Spleen (tissue), 11 donors: ENCODE data around the gene OSGIN1. TPM values are rescaled to one million over a fixed set of nuclear protein-coding genes. Genes with fewer than 3 reads are reported as not detected.

Experiments used
- DNase-seq: peaks from one replicate; pipeline ENCODE4 v3.0.0-alpha.2; 2020
- H3K27ac ChIP-seq, 8 donors: fragments of 200-600 bp; sonication (generic) in 7 of 8; 1 replicate in 4 of 8; 2 replicates in 4 of 8; pipeline versions ENCODE4 v1.5.0 to v1.8.0; 2016 to 2021; ENCODE audit warnings: inconsistent platforms in 4 of 8, mild to moderate bottlenecking in 4 of 8, moderate library complexity in 1 of 8
- H3K27me3 ChIP-seq, 7 donors: fragments of 200-600 bp; sonication (generic) in 6 of 7; replicated peaks in 1 of 7; 1 replicate in 4 of 7; 2 replicates in 3 of 7; pipeline versions ENCODE4 v1.5.0 to v1.8.0; 2016 to 2021; ENCODE audit warnings: inconsistent platforms in 3 of 7, mild to moderate bottlenecking in 1 of 7
- H3K36me3 ChIP-seq, 6 donors: fragments of 200-600 bp; sonication (generic) in 5 of 6; 1 replicate in 4 of 6; 2 replicates in 2 of 6; pipeline versions ENCODE4 v1.5.0 to v1.8.0; 2016 to 2021; ENCODE audit warnings: inconsistent platforms in 2 of 6
- H3K4me1 ChIP-seq, 6 donors: fragments of 200-600 bp; sonication (generic) in 5 of 6; 1 replicate in 3 of 6; 2 replicates in 3 of 6; pipeline versions ENCODE4 v1.5.0 to v1.8.0; 2016 to 2021; ENCODE audit warnings: inconsistent platforms in 3 of 6
- H3K4me3 ChIP-seq, 8 donors: fragments of 200-600 bp; sonication (generic) in 7 of 8; 1 replicate in 4 of 8; 2 replicates in 4 of 8; pipeline versions ENCODE4 v1.5.0 to v1.8.0; 2016 to 2021; ENCODE audit warnings: inconsistent platforms in 4 of 8, mild to moderate bottlenecking in 4 of 8, moderate library complexity in 2 of 8
- H3K9me3 ChIP-seq, 8 donors: fragments of 200-600 bp; sonication (generic) in 7 of 8; 1 replicate in 4 of 8; 2 replicates in 4 of 8; pipeline versions ENCODE4 v1.5.0 to v1.8.0; 2016 to 2021; ENCODE audit warnings: inconsistent platforms in 4 of 8
- POLR2A ChIP-seq, 3 donors: fragments of 450-650 bp; IDR thresholded peaks; one replicate each; pipeline ENCODE4 v1.5.1; 2017; ENCODE audit warnings: antibody characterized with exemption in 3 of 3, mild to moderate bottlenecking in 1 of 3
- POLR2AphosphoS5 ChIP-seq, 3 donors: sonication (generic); formaldehyde crosslinking; IDR thresholded peaks; one replicate each; pipeline ENCODE4 v1.5.1; 2017; ENCODE audit warnings: antibody characterized with exemption in 3 of 3
- WGBS, 5 donors: extraction: QIAGEN DNeasy Blood & Tissue Kit in 3 of 5; methylation state at CpG; one replicate each; pipeline versions ENCODE4 v1.1.5 to v1.1.7; 2013 to 2018; 5-methylcytosine and 5-hydroxymethylcytosine counted together
- intact Hi-C: fragments of 100-400 bp; cut with DNase I; formaldehyde crosslinking; loops from one replicate; pipeline ENCODE4 v1.15.0; 2023; ENCODE audit warnings: low total_unique reads
- polyA plus RNA-seq, 3 donors: library from polyadenylated mRNA; stranded (reverse); fragments of 200-250 nt; gene quantifications; one replicate each; pipeline ENCODE4 v1.2.1, GENCODE V29; 2013
- total RNA-seq, 7 donors: library from RNA; depleted of rRNA in 3 of 7; stranded (reverse); fragments of >200 nt in 3 of 7; fragmentation: NEBNext Ultra II Directional in 4 of 7; extraction: Animal tissue kit (Norgen Biotek cat#: 25700) in 4 of 7; gene quantifications; one replicate each; pipeline versions ENCODE4 v1.1.0 to v1.2.1, GENCODE V29; 2016 to 2021
- TF ChIP-seq, protein P1 (sequence below), 11 experiments: fragments of 200-600 bp in 7 of 11; fragments of 450-650 bp in 4 of 11; sonication (generic) in 4 of 11; IDR thresholded peaks in 8 of 11; conservative IDR thresholded peaks in 3 of 11; 1 replicate in 7 of 11; 2 replicates in 4 of 11; pipeline versions ENCODE4 v1.4.0 to v1.8.0; 2016 to 2021; ENCODE audit warnings: antibody characterized with exemption in 11 of 11, inconsistent platforms in 4 of 11, mild to moderate bottlenecking in 1 of 11
- donor health status: healthy with polysubstance abuse.
- donor health status: DM: no; HTN: no; CAD: no; lungs with moderate emphysema.
- donor health status: DM: no; HTN: no; CAD: no.
- donor health status: Bipolar disorder and iron deficiency.
- donor health status: healthy.
- donor health status: DM: no; HTN: no; CAD: no.
- donor health status: DM: yes; HTN: yes; CAD: no.

OSGIN1 gene
- total and polyA plus RNA-seq, 10 donors, result 2.3 to 13.5 (median 9.0) TPM

DNA sequence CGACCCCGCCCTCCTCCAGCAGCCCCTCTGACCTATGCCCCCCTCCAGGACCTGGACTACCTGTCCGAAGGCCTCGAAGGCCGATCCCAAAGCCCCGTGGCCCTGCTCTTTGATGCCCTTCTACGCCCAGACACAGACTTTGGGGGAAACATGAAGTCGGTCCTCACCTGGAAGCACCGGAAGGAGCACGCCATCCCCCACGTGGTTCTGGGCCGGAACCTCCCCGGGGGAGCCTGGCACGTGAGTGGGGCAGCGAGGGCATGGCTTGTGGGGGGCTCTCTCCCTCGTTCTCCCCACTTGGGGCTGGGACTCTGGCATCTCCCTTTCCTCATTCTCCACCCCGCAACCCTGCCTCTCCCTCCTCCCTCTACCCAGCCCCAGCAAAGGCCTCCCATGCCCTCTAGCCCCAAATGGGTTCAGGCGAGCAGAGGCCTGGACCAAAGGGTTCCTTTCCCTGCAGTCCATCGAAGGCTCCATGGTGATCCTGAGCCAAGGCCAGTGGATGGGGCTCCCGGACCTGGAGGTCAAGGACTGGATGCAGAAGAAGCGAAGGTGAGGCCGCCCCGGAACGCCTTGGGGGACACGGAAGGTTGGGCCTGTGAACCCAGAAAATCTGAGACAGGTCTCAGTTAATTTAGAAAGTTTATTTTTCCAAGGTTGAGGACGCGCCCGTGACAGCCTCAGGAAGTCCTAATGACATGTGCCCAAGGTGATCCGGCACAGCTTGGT is 7.6 kb downstream of the OSGIN1 start:
- Histone ChIP-seq H3K4me1 (peaks cover 0 to 22% (median 11%) of the 10 kb centered on the region in 6 donors), H3K9me3 (no peaks in the 10 kb centered on the region), H3K27ac (no peak overlapping the region), H3K4me3 (no peak overlapping the region), H3K36me3 (peaks cover 0 to 84% (median 23%) of the 10 kb centered on the region in 6 donors), H3K27me3 (peaks cover 0 to 9% (median 0%) of the 10 kb centered on the region in 7 donors)
- WGBS, 5 donors, result 84 to 90% (median 86%) methylated on average over 24 to 29 of the region's 29 CpGs
- intact Hi-C loops, result no loop called here
- DNase-seq, result no peak
- TF ChIP-seq POLR2A (IDR thresholded peaks at IDR 0.05) (no peak), POLR2AphosphoS5 (IDR thresholded peaks at IDR 0.05) (no peak)
- TF ChIP-seq, protein P1, sequence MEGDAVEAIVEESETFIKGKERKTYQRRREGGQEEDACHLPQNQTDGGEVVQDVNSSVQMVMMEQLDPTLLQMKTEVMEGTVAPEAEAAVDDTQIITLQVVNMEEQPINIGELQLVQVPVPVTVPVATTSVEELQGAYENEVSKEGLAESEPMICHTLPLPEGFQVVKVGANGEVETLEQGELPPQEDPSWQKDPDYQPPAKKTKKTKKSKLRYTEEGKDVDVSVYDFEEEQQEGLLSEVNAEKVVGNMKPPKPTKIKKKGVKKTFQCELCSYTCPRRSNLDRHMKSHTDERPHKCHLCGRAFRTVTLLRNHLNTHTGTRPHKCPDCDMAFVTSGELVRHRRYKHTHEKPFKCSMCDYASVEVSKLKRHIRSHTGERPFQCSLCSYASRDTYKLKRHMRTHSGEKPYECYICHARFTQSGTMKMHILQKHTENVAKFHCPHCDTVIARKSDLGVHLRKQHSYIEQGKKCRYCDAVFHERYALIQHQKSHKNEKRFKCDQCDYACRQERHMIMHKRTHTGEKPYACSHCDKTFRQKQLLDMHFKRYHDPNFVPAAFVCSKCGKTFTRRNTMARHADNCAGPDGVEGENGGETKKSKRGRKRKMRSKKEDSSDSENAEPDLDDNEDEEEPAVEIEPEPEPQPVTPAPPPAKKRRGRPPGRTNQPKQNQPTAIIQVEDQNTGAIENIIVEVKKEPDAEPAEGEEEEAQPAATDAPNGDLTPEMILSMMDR (IDR thresholded peaks at IDR 0.05 in 8 of 11, conservative IDR thresholded peaks at IDR 0.05 in 3 of 11), result no peak

DNA sequence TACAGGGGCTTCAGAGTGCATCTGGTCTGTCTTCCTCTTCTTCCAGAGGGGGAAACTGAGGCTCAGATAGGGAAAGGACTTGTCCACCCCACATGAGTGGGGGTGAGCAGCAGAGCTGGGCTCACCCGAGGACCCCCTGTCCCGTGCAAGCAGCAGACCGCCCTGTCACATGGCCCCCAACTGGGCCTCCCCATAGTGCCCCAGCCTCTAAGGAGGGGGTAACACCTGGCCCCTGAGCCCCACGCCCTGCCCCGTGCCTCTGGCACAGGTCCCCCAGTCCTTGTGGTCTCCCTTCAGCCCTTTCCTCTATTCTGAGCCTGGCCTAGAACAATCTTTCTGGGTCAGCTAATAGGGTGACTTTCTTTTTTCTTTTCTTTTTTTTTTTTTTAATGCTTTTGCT is 8.6 kb downstream of the OSGIN1 start:
- H3K4me3 ChIP-seq, result no peak overlapping the region
- no peak overlapping the region for H3K27ac ChIP-seq
- no peak for DNase-seq
- intact Hi-C loops, result no loop called here
- H3K27me3 ChIP-seq, result peaks cover 0 to 1% (median 0%) of the 10 kb centered on the region in 7 donors
- peaks cover 0 to 13% (median 5%) of the 10 kb centered on the region in 6 donors for H3K4me1 ChIP-seq
- no peak for TF ChIP-seq POLR2A (IDR thresholded peaks at IDR 0.05)
- TF ChIP-seq, protein P1 (IDR thresholded peaks at IDR 0.05 in 8 of 11, conservative IDR thresholded peaks at IDR 0.05 in 3 of 11), result no peak
- TF ChIP-seq POLR2AphosphoS5 (IDR thresholded peaks at IDR 0.05), result no peak
- peaks cover 0 to 93% (median 28%) of the 10 kb centered on the region in 6 donors for H3K36me3 ChIP-seq
- H3K9me3 ChIP-seq, result no peaks in the 10 kb centered on the region
- WGBS, 5 donors, result 80 to 94% (median 87%) methylated on average over 5 of the region's 5 CpGs

- intact Hi-C loops, result no loop called here
These were observed 10.5 kb downstream of the OSGIN1 start for GRCh38 chr16:83963277-83964119.

More at GRCh38 chr16:83963277-83964119, 10.5 kb downstream of the OSGIN1 start:
- Histone ChIP-seq H3K27me3 (peaks cover 0 to 8% (median 4%) of the 10 kb centered on the region in 7 donors), H3K27ac (no peak overlapping the region), H3K9me3 (no peaks in the 10 kb centered on the region), H3K4me1 (peaks cover 0 to 15% (median 3%) of the 10 kb centered on the region in 6 donors), H3K36me3 (peaks cover 0 to 84% (median 28%) of the 10 kb centered on the region in 6 donors), H3K4me3 (no peak overlapping the region)
- 85 to 93% (median 88%) methylated on average over 22 of the region's 22 CpGs for WGBS, 5 donors
- TF ChIP-seq POLR2A (IDR thresholded peaks at IDR 0.05) (no peak), POLR2AphosphoS5 (IDR thresholded peaks at IDR 0.05) (no peak)
- TF ChIP-seq, protein P1 (IDR thresholded peaks at IDR 0.05 in 8 of 11, conservative IDR thresholded peaks at IDR 0.05 in 3 of 11), result no peak
- no peak for DNase-seq
